ENCODE data around the gene GCK.
A peak's percentile ranks its signal among the peaks of the same experiment; 100 is the strongest.

The GCK gene

DNA sequence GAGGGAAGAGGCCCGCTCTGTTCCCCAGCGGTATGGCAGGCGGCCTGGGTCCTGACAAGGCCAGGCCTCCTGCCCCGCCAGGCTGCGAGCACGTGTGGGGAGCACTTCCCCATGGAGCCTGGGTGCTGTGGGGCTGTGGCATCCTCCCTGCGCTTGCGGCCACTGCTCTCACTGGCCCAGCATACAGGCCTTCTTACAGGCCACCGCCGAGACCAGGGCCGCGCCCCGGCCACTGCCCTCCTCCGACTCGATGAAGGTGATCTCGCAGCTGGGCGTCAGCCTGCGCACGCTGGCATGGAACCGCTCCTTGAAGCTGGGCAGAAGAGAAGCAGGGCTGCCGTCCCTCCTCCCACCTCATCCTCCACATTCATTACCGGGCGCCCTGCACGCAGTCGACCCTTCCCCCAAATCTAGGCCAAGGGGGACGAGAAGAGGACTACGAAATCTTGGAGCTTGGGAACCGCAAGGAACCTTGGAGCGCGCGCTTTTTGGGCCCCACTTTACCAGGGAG lies 44.2 kb downstream of the GCK start:
- peaks cover 6 to 7% of the 10 kb centered on the region in 2 donors for H3K9me3 ChIP-seq (replicated peaks in 1 of 2; ENCODE audit: control insufficient read depth in 2 of 2, insufficient read depth in 1 of 2, low read depth in 1 of 2, low read length in 2 of 2)
- peak overlapping the region in 1 of 2 donors; percentile 79 for H3K4me3 ChIP-seq (ENCODE audit: low read length in 2 of 2)

DNA sequence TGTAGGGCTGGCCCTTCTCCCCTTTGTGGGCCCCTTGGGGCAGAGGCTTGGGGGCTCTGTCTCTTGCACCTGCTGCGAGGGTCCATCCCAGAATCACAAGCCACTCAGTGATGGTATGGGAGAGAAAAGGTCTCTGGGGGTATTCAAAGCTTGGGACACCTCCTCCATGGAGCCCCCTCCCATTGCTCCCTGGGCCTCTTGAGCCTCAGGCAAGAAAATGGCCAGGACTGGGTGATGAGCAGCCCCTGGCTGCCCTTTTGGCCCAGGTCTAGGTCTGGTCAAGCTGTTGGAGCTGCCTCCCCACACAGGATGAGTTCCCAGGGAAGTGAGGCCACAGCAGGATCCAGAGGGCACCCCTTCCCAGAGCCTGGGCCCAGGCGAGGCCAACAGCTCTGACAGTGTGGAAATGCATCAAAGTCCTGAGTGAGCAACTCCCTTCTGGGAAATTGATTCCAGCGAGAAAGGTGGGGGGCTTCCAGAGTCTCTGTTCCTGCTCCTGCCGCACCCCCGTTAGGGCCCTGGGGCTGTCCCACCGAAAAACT lies 44.7 kb downstream of the GCK start:
- Histone ChIP-seq H3K9me3 (replicated peaks in 1 of 2; ENCODE audit: control insufficient read depth in 2 of 2, insufficient read depth in 1 of 2, low read depth in 1 of 2, low read length in 2 of 2) (peaks cover 6 to 7% of the 10 kb centered on the region in 2 donors), H3K9ac (ENCODE audit: low read depth, low read length, poor library complexity) (no peak overlapping the region), H3K27me3 (ENCODE audit: control insufficient read depth in 3 of 3, insufficient read depth in 3 of 3, low read depth in 1 of 3, low read length in 3 of 3) (peaks cover 7 to 76% (median 26%) of the 10 kb centered on the region in 3 experiments), H3K4me3 (ENCODE audit: low read length in 2 of 2) (no peak overlapping the region), H2AFZ (ENCODE audit: low read length) (no peak overlapping the region), H2BK120ac (ENCODE audit: low read depth, low read length) (no peak overlapping the region), H3K4me1 (ENCODE audit: control insufficient read depth in 2 of 2, insufficient read depth in 1 of 2, low read depth in 1 of 2, low read length in 2 of 2) (peaks cover 5 to 18% of the 10 kb centered on the region in 2 donors), H3K4me2 (ENCODE audit: insufficient read depth, low read length, poor library complexity, severe bottlenecking) (peak overlapping the region; percentile 2), H3K4ac (ENCODE audit: low read length) (no peak overlapping the region), H2BK12ac (ENCODE audit: low read length) (no peak overlapping the region), H4K8ac (ENCODE audit: low read depth, low read length) (peak overlapping the region; percentile 72), H3K27ac (replicated peaks; ENCODE audit: low read length) (no peak overlapping the region), H3K18ac (ENCODE audit: low read length) (no peak overlapping the region), H2AK5ac (ENCODE audit: low read depth, low read length) (no peak overlapping the region), H3K36me3 (replicated peaks in 1 of 2; ENCODE audit: control insufficient read depth in 2 of 2, insufficient read depth in 2 of 2, low read length in 2 of 2) (no peaks in the 10 kb centered on the region), H3K79me1 (ENCODE audit: low read depth, low read length) (no peaks in the 10 kb centered on the region), H3K14ac (ENCODE audit: low read length) (no peak overlapping the region), H3K23ac (ENCODE audit: low read depth, low read length, poor library complexity) (no peak overlapping the region), H2BK5ac (ENCODE audit: low read length) (no peak overlapping the region), H4K91ac (ENCODE audit: low read depth, low read length, poor library complexity) (no peak overlapping the region), H2BK15ac (ENCODE audit: low read length) (no peak overlapping the region)
- no CpG with 5 or more reads among the region's 6 CpGs for WGBS, 2 donors (ENCODE audit: extremely low coverage in 2 of 2, insufficient read length in 2 of 2, insufficient replicate concordance in 1 of 2)
- no peak for DNase-seq (ENCODE audit: low spot score)

More for the DNA sequence above, 44.2 kb downstream of the GCK start:
- Histone ChIP-seq H3K4me2 (ENCODE audit: insufficient read depth, low read length, poor library complexity, severe bottlenecking) (peak overlapping the region; percentile 85), H4K91ac (ENCODE audit: low read depth, low read length, poor library complexity) (no peak overlapping the region), H3K18ac (ENCODE audit: low read length) (peak overlapping the region; percentile 72), H2BK15ac (ENCODE audit: low read length) (no peak overlapping the region), H4K8ac (ENCODE audit: low read depth, low read length) (no peak overlapping the region), H2AK5ac (ENCODE audit: low read depth, low read length) (peak overlapping the region; percentile 85), H3K27me3 (ENCODE audit: control insufficient read depth in 3 of 3, insufficient read depth in 3 of 3, low read depth in 1 of 3, low read length in 3 of 3) (peaks cover 7 to 78% (median 26%) of the 10 kb centered on the region in 3 experiments), H3K79me1 (ENCODE audit: low read depth, low read length) (no peaks in the 10 kb centered on the region), H3K4ac (ENCODE audit: low read length) (no peak overlapping the region), H2AFZ (ENCODE audit: low read length) (peak overlapping the region; percentile 68), H3K14ac (ENCODE audit: low read length) (no peak overlapping the region), H3K4me1 (ENCODE audit: control insufficient read depth in 2 of 2, insufficient read depth in 1 of 2, low read depth in 1 of 2, low read length in 2 of 2) (peaks cover 5 to 18% of the 10 kb centered on the region in 2 donors), H3K36me3 (replicated peaks in 1 of 2; ENCODE audit: control insufficient read depth in 2 of 2, insufficient read depth in 2 of 2, low read length in 2 of 2) (no peaks in the 10 kb centered on the region), H2BK12ac (ENCODE audit: low read length) (no peak overlapping the region), H3K27ac (replicated peaks; ENCODE audit: low read length) (no peak overlapping the region), H2BK120ac (ENCODE audit: low read depth, low read length) (no peak overlapping the region), H3K9ac (ENCODE audit: low read depth, low read length, poor library complexity) (peak overlapping the region; percentile 79), H2BK5ac (ENCODE audit: low read length) (no peak overlapping the region), H3K23ac (ENCODE audit: low read depth, low read length, poor library complexity) (peak overlapping the region; percentile 62)
- WGBS, 2 donors (ENCODE audit: extremely low coverage in 2 of 2, insufficient read length in 2 of 2, insufficient replicate concordance in 1 of 2) = no CpG with 5 or more reads among the region's 31 CpGs
- DNase-seq (ENCODE audit: low spot score) = no peak

DNA sequence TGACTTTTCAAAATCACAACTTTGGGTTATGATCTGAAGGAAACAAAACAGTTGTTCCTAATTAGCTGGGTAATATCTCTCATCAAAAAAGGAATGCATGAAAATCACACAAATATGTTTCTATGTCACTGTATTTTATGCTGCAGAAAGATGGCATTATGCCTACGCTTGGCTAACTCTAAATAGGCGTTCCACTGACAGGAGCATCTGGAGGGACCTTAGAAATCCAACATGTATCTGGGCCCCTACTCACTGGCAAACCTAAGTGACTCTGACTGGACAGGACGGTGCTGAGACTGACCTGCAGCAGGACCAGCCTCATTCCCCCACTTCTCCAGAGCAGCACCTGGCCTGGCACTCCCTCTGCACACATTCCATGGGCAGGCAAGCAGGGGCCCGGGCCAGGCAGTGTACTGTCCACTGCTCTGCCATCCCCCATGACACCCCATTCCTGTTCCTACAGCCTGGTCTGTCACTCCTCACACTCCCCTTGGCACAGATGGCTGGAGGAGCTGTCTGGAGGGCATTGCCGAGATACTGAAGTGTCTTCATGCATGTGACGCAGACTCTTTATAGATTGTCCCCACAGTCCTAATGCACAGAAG lies 45.5 kb downstream of the GCK start:
- H3K23ac ChIP-seq (ENCODE audit: low read depth, low read length, poor library complexity) = peak overlapping the region; percentile 43
- H4K91ac ChIP-seq (ENCODE audit: low read depth, low read length, poor library complexity) = no peak overlapping the region
- no peaks in the 10 kb centered on the region for H3K79me1 ChIP-seq (ENCODE audit: low read depth, low read length)
- peak overlapping the region; percentile 82 for H3K14ac ChIP-seq (ENCODE audit: low read length)
- H3K36me3 ChIP-seq (replicated peaks in 1 of 2; ENCODE audit: control insufficient read depth in 2 of 2, insufficient read depth in 2 of 2, low read length in 2 of 2) = no peaks in the 10 kb centered on the region
- no peak overlapping the region for H3K4me3 ChIP-seq (ENCODE audit: low read length in 2 of 2)
- H3K4ac ChIP-seq (ENCODE audit: low read length) = no peak overlapping the region
- no peak overlapping the region for H2AFZ ChIP-seq (ENCODE audit: low read length)
- no peak overlapping the region for H4K8ac ChIP-seq (ENCODE audit: low read depth, low read length)
- H2BK5ac ChIP-seq (ENCODE audit: low read length) = no peak overlapping the region
- no peak overlapping the region for H3K18ac ChIP-seq (ENCODE audit: low read length)
- H3K4me2 ChIP-seq (ENCODE audit: insufficient read depth, low read length, poor library complexity, severe bottlenecking) = no peak overlapping the region
- no CpG with 5 or more reads among the region's 6 CpGs for WGBS, 2 donors (ENCODE audit: extremely low coverage in 2 of 2, insufficient read length in 2 of 2, insufficient replicate concordance in 1 of 2)
- no peak overlapping the region for H3K9ac ChIP-seq (ENCODE audit: low read depth, low read length, poor library complexity)
- H3K27me3 ChIP-seq (ENCODE audit: control insufficient read depth in 3 of 3, insufficient read depth in 3 of 3, low read depth in 1 of 3, low read length in 3 of 3) = peaks cover 7 to 76% (median 26%) of the 10 kb centered on the region in 3 experiments
- H3K27ac ChIP-seq (replicated peaks; ENCODE audit: low read length) = no peak overlapping the region
- H3K9me3 ChIP-seq (replicated peaks in 1 of 2; ENCODE audit: control insufficient read depth in 2 of 2, insufficient read depth in 1 of 2, low read depth in 1 of 2, low read length in 2 of 2) = peaks cover 6 to 7% of the 10 kb centered on the region in 2 donors
- H2AK5ac ChIP-seq (ENCODE audit: low read depth, low read length) = no peak overlapping the region
- no peak for DNase-seq (ENCODE audit: low spot score)
- H2BK12ac ChIP-seq (ENCODE audit: low read length) = no peak overlapping the region
- H2BK120ac ChIP-seq (ENCODE audit: low read depth, low read length) = no peak overlapping the region
- H3K4me1 ChIP-seq (ENCODE audit: control insufficient read depth in 2 of 2, insufficient read depth in 1 of 2, low read depth in 1 of 2, low read length in 2 of 2) = peaks cover 5 to 18% of the 10 kb centered on the region in 2 donors
- H2BK15ac ChIP-seq (ENCODE audit: low read length) = no peak overlapping the region

DNA sequence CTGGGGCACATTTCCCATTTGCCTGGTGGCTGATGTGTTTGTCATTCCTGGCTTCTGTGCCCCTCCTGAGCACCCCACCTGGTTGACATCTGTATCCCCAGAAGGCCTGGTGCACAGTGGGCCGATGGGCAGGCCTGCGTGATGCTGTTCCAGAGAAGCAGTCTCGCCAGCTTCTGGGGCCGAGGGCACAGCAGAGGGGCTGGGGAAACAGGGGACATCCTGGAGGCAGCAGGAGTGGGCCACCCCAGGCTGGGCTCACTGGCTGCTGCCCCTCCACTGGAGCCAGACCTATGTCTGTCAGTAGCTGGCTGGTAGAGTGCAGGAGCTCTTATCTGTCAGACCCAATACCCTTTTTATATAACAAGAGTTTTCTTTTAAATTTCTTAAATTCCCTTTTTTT lies 47.2 kb downstream of the GCK start:
- H3K18ac ChIP-seq (ENCODE audit: low read length) = no peak overlapping the region
- peaks cover 5 to 13% of the 10 kb centered on the region in 2 donors for H3K4me1 ChIP-seq (ENCODE audit: control insufficient read depth in 2 of 2, insufficient read depth in 1 of 2, low read depth in 1 of 2, low read length in 2 of 2)
- H2BK120ac ChIP-seq (ENCODE audit: low read depth, low read length) = no peak overlapping the region
- no peak overlapping the region for H3K4me3 ChIP-seq (ENCODE audit: low read length in 2 of 2)
- H3K27ac ChIP-seq (replicated peaks; ENCODE audit: low read length) = no peak overlapping the region
- no peak overlapping the region for H3K4me2 ChIP-seq (ENCODE audit: insufficient read depth, low read length, poor library complexity, severe bottlenecking)
- peaks cover 6 to 7% of the 10 kb centered on the region in 2 donors for H3K9me3 ChIP-seq (replicated peaks in 1 of 2; ENCODE audit: control insufficient read depth in 2 of 2, insufficient read depth in 1 of 2, low read depth in 1 of 2, low read length in 2 of 2)
- H2BK15ac ChIP-seq (ENCODE audit: low read length) = no peak overlapping the region
- no peak overlapping the region for H3K9ac ChIP-seq (ENCODE audit: low read depth, low read length, poor library complexity)
- H2BK5ac ChIP-seq (ENCODE audit: low read length) = no peak overlapping the region
- H3K27me3 ChIP-seq (ENCODE audit: control insufficient read depth in 3 of 3, insufficient read depth in 3 of 3, low read depth in 1 of 3, low read length in 3 of 3) = peaks cover 7 to 73% (median 26%) of the 10 kb centered on the region in 3 experiments
- no peak overlapping the region for H3K23ac ChIP-seq (ENCODE audit: low read depth, low read length, poor library complexity)
- H3K36me3 ChIP-seq (replicated peaks in 1 of 2; ENCODE audit: control insufficient read depth in 2 of 2, insufficient read depth in 2 of 2, low read length in 2 of 2) = no peaks in the 10 kb centered on the region
- H4K8ac ChIP-seq (ENCODE audit: low read depth, low read length) = peak overlapping the region; percentile 7
- no peak overlapping the region for H3K14ac ChIP-seq (ENCODE audit: low read length)
- no peak for DNase-seq (ENCODE audit: low spot score)
- no CpG with 5 or more reads among the region's 4 CpGs for WGBS, 2 donors (ENCODE audit: extremely low coverage in 2 of 2, insufficient read length in 2 of 2, insufficient replicate concordance in 1 of 2)
- no peak overlapping the region for H2BK12ac ChIP-seq (ENCODE audit: low read length)
- H4K91ac ChIP-seq (ENCODE audit: low read depth, low read length, poor library complexity) = no peak overlapping the region
- H2AK5ac ChIP-seq (ENCODE audit: low read depth, low read length) = no peak overlapping the region
- no peak overlapping the region for H3K4ac ChIP-seq (ENCODE audit: low read length)
- no peak overlapping the region for H2AFZ ChIP-seq (ENCODE audit: low read length)
- no peaks in the 10 kb centered on the region for H3K79me1 ChIP-seq (ENCODE audit: low read depth, low read length)

Data from neuronal stem cell (in vitro differentiated cells).